ENCODE results near the gene RDH5.

DNA sequence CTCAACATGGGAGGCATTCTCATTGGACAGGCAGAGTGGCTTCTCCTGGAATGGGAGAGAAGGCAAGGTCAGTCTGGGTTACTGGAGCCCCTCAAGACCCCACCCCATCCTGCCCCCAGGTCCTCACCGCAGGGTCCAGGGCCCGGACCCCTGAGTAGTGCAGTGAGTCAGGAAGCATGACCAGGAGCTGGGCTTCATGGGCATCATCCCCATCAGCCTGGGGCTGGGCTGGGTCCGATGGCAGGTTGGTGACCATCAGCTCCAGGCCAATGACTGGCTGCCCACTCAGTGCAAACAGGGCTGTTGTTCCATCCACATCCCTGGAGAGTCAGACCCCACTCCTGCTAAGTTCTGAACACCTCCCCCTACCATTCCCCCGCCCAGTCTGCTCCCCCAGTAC is 25.5 kb upstream of the RDH5 start:
- TF ChIP-seq, protein P1, sequence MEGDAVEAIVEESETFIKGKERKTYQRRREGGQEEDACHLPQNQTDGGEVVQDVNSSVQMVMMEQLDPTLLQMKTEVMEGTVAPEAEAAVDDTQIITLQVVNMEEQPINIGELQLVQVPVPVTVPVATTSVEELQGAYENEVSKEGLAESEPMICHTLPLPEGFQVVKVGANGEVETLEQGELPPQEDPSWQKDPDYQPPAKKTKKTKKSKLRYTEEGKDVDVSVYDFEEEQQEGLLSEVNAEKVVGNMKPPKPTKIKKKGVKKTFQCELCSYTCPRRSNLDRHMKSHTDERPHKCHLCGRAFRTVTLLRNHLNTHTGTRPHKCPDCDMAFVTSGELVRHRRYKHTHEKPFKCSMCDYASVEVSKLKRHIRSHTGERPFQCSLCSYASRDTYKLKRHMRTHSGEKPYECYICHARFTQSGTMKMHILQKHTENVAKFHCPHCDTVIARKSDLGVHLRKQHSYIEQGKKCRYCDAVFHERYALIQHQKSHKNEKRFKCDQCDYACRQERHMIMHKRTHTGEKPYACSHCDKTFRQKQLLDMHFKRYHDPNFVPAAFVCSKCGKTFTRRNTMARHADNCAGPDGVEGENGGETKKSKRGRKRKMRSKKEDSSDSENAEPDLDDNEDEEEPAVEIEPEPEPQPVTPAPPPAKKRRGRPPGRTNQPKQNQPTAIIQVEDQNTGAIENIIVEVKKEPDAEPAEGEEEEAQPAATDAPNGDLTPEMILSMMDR (conservative IDR thresholded peaks at IDR 0.05), result no peak
- no peak for TF ChIP-seq EZH2 (IDR thresholded peaks at IDR 0.05; ENCODE audit: low read depth)
